ENCODE results near the gene ANKRD44. TPM values are rescaled to one million over a fixed set of nuclear protein-coding genes. Genes with fewer than 3 reads are reported as not detected.

The ANKRD44 gene
- total and polyA plus RNA-seq, 2 of the 8 experiments (the other 6 are each of a cell fraction or from before 2014, with no cell fraction given): 1.2 to 1.3 TPM

DNA sequence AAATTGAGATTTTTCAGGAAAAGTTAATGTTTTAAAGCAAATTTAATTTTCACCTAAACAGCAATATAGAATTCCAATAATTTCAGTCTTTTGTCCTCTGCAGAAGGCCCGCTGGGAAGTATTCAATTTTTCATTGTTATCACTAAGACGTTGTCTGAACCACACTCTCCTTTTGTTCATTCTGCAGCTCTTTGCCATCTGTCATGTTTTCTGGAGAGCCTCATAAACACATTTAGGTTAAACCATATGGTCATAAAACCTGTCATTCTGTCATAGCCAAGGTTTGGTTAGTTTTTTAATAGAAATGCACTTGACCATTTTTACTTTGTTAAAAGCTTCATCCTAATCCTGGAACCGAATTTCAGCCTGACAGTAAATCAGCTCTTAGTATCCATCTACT is 330.1 kb downstream of the ANKRD44 start (continued):
- TF ChIP-seq YY1 (IDR thresholded peaks at IDR 0.05; ENCODE audit: low read depth, low read length): no peak

All from H1 (cell line).